ENCODE data around the gene UBR2.

The UBR2 gene

DNA sequence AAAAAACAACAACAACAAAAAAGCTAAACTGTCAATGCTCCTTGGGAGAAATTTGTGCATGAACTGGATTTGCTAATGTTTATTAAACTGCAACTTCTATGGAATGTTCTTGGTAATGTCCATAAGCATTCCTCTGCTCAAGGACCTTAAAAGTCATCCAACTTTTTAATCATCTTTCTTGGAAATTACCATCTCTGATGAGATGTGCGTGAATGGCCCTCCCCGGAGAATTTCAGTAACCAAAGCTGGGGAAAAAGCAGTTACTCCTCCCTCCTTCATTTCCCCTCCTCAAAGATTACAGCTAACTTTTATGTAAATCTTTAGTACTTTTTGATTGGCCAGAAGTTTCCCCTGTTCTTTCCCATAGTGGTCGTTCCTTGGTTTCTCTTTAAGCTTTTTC lies 176.9 kb downstream of the UBR2 start:
- Histone ChIP-seq H3K27me3 (ENCODE audit: control insufficient read depth in 2 of 2, insufficient read depth in 2 of 2, low read length in 2 of 2) (no peaks in the 10 kb centered on the region), H3K27ac (ENCODE audit: low read depth in 2 of 2, low read length in 2 of 2) (no peak overlapping the region), H3K4me3 (ENCODE audit: low read length in 2 of 2) (no peak overlapping the region), H3K36me3 (ENCODE audit: control insufficient read depth in 2 of 2, insufficient read depth in 2 of 2, low read length in 2 of 2) (no peaks in the 10 kb centered on the region), H3K4me1 (ENCODE audit: control insufficient read depth in 2 of 2, insufficient read depth in 2 of 2, low read length in 2 of 2) (peaks cover 9 to 10% of the 10 kb centered on the region in 2 donors), H3K9ac (ENCODE audit: low read depth in 1 of 2, low read length in 2 of 2) (no peak overlapping the region), H3K9me3 (ENCODE audit: control insufficient read depth in 2 of 2, low read length in 2 of 2) (no peaks in the 10 kb centered on the region)

- Histone ChIP-seq H3K9ac (ENCODE audit: low read depth in 1 of 2, low read length in 2 of 2) (peak overlapping the region in 1 of 2 donors; percentile 2), H3K9me3 (ENCODE audit: control insufficient read depth in 2 of 2, low read length in 2 of 2) (no peaks in the 10 kb centered on the region), H3K4me3 (ENCODE audit: low read length in 2 of 2) (no peak overlapping the region), H3K27me3 (ENCODE audit: control insufficient read depth in 2 of 2, insufficient read depth in 2 of 2, low read length in 2 of 2) (no peaks in the 10 kb centered on the region), H3K4me1 (ENCODE audit: control insufficient read depth in 2 of 2, insufficient read depth in 2 of 2, low read length in 2 of 2) (peaks cover 9 to 10% of the 10 kb centered on the region in 2 donors), H3K27ac (ENCODE audit: low read depth in 2 of 2, low read length in 2 of 2) (no peak overlapping the region), H3K36me3 (ENCODE audit: control insufficient read depth in 2 of 2, insufficient read depth in 2 of 2, low read length in 2 of 2) (no peaks in the 10 kb centered on the region)
Observed at GRCh38 chr6:42742116-42742894, 178.5 kb downstream of the UBR2 start.

All from mucosa of rectum (tissue), 2 donors.